OCI-LY3 (cell line): ENCODE results near the gene TCEAL3.
"Not testable (repeated sequence)": the region's sequence is repeated elsewhere in the genome, so short reads cannot be mapped to it uniquely, and the experiment has no call there.

ENCODE experiments used
- EZH2phosphoT487 ChIP-seq: fragments of 200-600 bp; shearing (Covaris generic); IDR thresholded peaks from 2 replicates; pipeline ENCODE4 v1.6.1; 2018; ENCODE audit warnings: antibody characterized with exemption, mixed run types, low read depth
- TF ChIP-seq, protein P1 (sequence below): fragments of 200-600, 300-600 bp; sonication (generic); IDR thresholded peaks from 2 replicates; pipeline ENCODE4 v1.5.1; 2014; ENCODE audit warnings: antibody characterized with exemption, low read length, low read depth

DNA sequence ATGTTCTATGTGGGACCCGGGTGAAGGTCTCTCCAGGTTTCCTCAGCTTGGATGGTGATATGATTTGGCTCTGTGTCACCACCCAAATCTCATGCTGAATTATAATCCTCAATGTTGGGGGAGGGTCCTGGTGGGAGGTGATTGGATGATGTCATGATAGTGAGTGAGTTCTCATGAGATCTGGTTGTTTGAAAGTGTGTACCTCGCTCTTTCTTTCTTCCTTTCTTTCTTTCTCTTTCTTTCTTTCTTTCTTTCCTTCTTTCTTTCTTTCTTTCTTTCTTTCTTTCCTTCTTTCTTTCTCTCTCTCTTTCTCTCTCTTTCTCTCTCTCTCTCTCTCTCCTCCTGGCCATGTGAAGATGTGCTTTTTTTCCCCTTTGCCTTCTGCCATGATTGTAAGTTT lies 51.7 kb downstream of the TCEAL3 start:
- not testable (repeated sequence) for TF ChIP-seq EZH2phosphoT487
- TF ChIP-seq, protein P1, sequence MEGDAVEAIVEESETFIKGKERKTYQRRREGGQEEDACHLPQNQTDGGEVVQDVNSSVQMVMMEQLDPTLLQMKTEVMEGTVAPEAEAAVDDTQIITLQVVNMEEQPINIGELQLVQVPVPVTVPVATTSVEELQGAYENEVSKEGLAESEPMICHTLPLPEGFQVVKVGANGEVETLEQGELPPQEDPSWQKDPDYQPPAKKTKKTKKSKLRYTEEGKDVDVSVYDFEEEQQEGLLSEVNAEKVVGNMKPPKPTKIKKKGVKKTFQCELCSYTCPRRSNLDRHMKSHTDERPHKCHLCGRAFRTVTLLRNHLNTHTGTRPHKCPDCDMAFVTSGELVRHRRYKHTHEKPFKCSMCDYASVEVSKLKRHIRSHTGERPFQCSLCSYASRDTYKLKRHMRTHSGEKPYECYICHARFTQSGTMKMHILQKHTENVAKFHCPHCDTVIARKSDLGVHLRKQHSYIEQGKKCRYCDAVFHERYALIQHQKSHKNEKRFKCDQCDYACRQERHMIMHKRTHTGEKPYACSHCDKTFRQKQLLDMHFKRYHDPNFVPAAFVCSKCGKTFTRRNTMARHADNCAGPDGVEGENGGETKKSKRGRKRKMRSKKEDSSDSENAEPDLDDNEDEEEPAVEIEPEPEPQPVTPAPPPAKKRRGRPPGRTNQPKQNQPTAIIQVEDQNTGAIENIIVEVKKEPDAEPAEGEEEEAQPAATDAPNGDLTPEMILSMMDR: not testable (repeated sequence)
